GM12801 (cell line): ENCODE results near the gene TMEM132D.

Experiments used
- TF ChIP-seq, protein P1 (sequence below): IDR thresholded peaks from one replicate; pipeline ENCODE4 v1.5.1; 2011; ENCODE audit warnings: control low read depth; ENCODE audit not compliant: insufficient read length; ENCODE audit errors: extremely low read depth

Gene TMEM132D

DNA sequence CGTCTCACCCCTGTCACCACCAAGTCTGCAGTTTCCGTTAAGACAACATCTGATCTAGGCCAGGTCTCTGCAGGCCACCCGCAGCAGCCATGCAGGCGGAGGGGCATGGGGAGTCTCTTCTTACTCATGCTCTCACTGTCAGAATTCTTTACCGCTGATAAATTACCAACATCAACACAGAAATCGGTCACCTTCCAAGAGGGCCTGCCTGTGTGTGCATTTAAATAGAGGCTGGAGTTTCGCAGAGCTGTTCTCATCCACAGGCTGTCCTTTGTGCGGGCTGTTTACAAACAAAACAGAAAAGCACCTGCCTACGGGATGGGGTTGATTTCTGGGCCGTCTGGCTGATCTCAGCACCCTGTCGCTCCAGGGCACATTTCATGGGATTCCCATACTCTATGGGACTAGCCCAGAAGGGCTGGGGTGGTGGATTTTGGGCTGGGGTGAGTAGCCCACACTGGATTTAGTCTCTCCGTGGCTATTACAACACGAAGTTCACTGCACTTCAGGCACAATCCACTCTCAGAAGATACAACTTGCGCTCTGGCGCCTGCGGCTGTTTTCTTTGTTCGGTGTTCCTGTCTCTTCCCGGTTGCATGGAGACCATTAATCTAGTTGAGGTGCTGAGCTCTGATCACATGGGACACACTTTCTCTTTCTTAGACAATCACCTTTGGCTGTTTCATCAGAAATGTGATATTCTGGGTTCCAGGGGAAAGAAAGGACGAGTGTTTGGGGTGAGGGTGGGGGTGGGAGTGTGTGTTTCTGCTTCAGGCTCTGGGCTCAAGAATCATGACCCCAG lies 719.5 kb downstream of the TMEM132D start:
- TF ChIP-seq, protein P1, sequence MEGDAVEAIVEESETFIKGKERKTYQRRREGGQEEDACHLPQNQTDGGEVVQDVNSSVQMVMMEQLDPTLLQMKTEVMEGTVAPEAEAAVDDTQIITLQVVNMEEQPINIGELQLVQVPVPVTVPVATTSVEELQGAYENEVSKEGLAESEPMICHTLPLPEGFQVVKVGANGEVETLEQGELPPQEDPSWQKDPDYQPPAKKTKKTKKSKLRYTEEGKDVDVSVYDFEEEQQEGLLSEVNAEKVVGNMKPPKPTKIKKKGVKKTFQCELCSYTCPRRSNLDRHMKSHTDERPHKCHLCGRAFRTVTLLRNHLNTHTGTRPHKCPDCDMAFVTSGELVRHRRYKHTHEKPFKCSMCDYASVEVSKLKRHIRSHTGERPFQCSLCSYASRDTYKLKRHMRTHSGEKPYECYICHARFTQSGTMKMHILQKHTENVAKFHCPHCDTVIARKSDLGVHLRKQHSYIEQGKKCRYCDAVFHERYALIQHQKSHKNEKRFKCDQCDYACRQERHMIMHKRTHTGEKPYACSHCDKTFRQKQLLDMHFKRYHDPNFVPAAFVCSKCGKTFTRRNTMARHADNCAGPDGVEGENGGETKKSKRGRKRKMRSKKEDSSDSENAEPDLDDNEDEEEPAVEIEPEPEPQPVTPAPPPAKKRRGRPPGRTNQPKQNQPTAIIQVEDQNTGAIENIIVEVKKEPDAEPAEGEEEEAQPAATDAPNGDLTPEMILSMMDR: no peak

DNA sequence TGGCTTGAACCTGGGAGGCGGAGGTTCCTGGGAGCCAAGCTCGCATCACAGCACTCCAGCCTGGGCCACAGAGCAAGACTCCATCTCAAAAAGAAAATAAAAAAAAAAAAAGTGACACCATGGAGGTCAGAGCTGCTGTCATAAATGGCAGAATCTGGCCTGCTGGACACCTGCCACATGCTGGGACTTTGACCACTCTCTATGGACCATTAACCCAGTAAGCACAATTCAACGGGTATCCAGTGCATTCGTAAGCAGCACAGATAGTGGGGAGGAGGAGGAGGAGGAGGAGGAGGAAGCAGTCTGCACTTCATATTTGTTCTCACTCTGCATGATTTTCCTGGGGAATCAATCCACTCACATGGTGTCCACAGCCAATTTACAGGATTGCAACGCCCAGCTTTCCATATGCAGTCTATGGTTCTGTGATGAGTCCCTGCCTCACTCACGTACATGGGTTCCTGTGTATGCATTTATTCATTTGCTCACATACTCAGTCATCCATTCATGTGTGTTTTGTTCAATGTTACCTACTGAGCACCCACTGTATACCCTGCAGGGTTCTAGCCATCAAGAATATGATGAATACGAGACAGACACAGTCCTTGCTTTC lies 723.8 kb downstream of the TMEM132D start:
- TF ChIP-seq, protein P1: no peak

DNA sequence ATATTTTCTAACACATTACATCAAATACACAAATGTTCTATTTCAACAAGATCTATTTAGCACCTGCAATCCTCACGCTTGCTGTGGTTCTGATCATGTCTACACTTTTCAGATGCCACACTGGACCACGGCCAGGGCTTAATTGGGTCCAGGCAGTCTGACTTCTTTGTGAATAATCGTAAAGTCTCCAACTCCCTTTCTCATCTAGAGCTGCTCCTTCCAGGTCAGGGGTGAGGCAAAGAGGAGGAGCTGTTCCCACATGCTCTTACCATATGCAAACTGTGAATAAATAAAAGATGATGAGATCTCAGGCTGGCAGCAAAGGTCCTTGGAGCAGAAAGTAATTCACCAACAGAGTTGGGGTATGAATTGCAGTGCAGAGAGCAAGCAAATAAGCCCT lies 733.9 kb downstream of the TMEM132D start:
- TF ChIP-seq, protein P1: no peak

- TF ChIP-seq, protein P1: no peak
Measured at GRCh38 chr12:129163861-129164260, 740.0 kb downstream of the TMEM132D start.

- TF ChIP-seq, protein P1: no peak
Measured at GRCh38 chr12:129163461-129163860, 740.4 kb downstream of the TMEM132D start.

DNA sequence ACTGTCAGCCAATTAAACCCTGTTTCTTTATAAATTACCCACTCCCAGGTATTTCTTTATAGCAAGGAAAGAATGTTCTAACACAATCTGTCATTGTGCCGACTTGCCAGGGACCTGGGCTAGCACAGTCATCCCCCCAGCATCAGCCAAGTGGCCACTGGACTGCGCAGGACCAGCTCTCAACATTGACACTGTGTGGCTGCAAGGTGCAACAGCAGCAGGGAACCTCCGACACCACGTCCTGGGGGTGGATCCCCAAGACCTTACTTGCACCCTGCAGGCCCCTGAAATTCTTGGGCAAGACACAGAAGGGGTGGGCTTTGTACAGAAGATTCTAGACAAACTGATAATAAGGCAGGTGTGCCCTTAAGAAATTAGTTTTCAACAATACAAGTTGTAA lies 741.0 kb downstream of the TMEM132D start:
- TF ChIP-seq, protein P1: no peak

DNA sequence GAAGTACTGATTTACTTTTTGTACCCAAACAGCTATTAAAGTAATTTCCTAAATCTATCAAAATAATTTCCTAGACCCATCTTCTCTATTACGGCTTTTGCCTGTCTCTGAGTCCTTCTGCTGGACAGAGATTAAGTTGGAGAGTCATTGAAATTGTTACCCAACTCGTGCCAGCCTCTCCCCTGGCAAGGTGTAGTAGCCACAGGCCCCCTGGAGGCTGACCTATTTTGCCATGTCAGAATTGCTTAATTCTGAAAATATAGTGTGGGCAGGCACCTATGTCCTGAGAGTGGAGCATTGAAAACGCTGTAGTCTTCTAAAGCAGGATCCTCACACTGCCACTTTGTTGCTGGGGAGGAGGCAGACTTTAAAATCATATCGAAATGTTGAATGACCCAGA lies 742.3 kb downstream of the TMEM132D start:
- TF ChIP-seq, protein P1: no peak
